Bronchial epithelial cell (primary cell): ENCODE measurements around the gene SKI. TPM values are rescaled to one million over a fixed set of nuclear protein-coding genes. Genes with fewer than 3 reads are reported as not detected.

ENCODE experiments used
- DNase-seq: peaks from one replicate; pipeline ENCODE4 v3.0.0-alpha.2; 2010; ENCODE audit warnings: low read depth
- FAIRE-seq: peaks from 2 replicates; lab custom pipeline; 2011; peaks lifted over from hg19 to GRCh38; lab: Jason Lieb, UNC
- H3K27me3 ChIP-seq: 2 replicates; pipeline ENCODE4 v1.5.1; 2011; ENCODE audit warnings: low read length; ENCODE audit not compliant: control insufficient read depth, insufficient read depth
- H3K36me3 ChIP-seq: 2 replicates; pipeline ENCODE4 v1.5.1; 2011; ENCODE audit warnings: low read length; ENCODE audit not compliant: control insufficient read depth, insufficient read depth
- H3K4me3 ChIP-seq: 2 replicates; pipeline ENCODE4 v1.5.1; 2011; ENCODE audit warnings: mild to moderate bottlenecking, low read depth, low read length, control low read depth
- CTCF ChIP-seq: IDR thresholded peaks from 2 replicates; pipeline ENCODE4 v1.5.1; 2011; ENCODE audit warnings: mild to moderate bottlenecking, moderate library complexity, low read length, control low read depth, inconsistent platforms; ENCODE audit not compliant: insufficient read depth, severe bottlenecking
- total RNA-seq: library from RNA; depleted of rRNA; stranded (reverse); fragments of >200 nt; gene quantifications from 2 replicates; pipeline ENCODE4 v1.2.1, GENCODE V29; 2014

The SKI gene
- total RNA-seq, 1 donor from 2014 or later = 8.4 TPM

GRCh38 chr1:2296614-2297013 is 68.5 kb downstream of the SKI start:
- Histone ChIP-seq H3K27me3 (no peaks in the 10 kb centered on the region), H3K36me3 (peaks cover 8% of the 10 kb centered on the region), H3K4me3 (no peak overlapping the region)
- FAIRE-seq (no peak), DNase-seq (no peak)
- no peak for TF ChIP-seq CTCF

- Histone ChIP-seq H3K4me3 (no peak overlapping the region), H3K27me3 (no peaks in the 10 kb centered on the region), H3K36me3 (peaks cover 8% of the 10 kb centered on the region)
- FAIRE-seq = no peak
- no peak for TF ChIP-seq CTCF
- DNase-seq = no peak
Observed at GRCh38 chr1:2297246-2298011, 69.3 kb downstream of the SKI start.

GRCh38 chr1:2298685-2299084 is 70.6 kb downstream of the SKI start:
- H3K4me3 ChIP-seq = no peak overlapping the region
- peaks cover 15% of the 10 kb centered on the region for H3K36me3 ChIP-seq
- H3K27me3 ChIP-seq = no peaks in the 10 kb centered on the region
- FAIRE-seq (no peak), DNase-seq (no peak)
- TF ChIP-seq CTCF = no peak

- Histone ChIP-seq H3K36me3 (peaks cover 15% of the 10 kb centered on the region), H3K4me3 (no peak overlapping the region), H3K27me3 (no peaks in the 10 kb centered on the region)
- TF ChIP-seq CTCF = peak; percentile 12
- no peak for FAIRE-seq
- peak; percentile 27 for DNase-seq
Observed at GRCh38 chr1:2299131-2299627, 71.1 kb downstream of the SKI start.

- no peaks in the 10 kb centered on the region for H3K27me3 ChIP-seq
- FAIRE-seq (no peak), DNase-seq (no peak)
- H3K4me3 ChIP-seq = no peak overlapping the region
- no peak for TF ChIP-seq CTCF
- peaks cover 20% of the 10 kb centered on the region for H3K36me3 ChIP-seq
Observed at GRCh38 chr1:2300004-2300771, 72.1 kb downstream of the SKI start.
